GM12878 (cell line): Measurements from ENCODE around the gene KIAA1671. TPM values are rescaled to one million over a fixed set of nuclear protein-coding genes. Genes with fewer than 3 reads are reported as not detected.

Experiments used
- ATF3 ChIP-seq: IDR thresholded peaks from 2 replicates; pipeline ENCODE4 v1.6.1; 2011; ENCODE audit warnings: low read depth, mild to moderate bottlenecking, low read length, moderate library complexity, borderline replicate concordance; ENCODE audit errors: extremely low read depth
- BACH1 ChIP-seq: fragments of 450-650 bp; IDR thresholded peaks from 2 replicates; pipeline ENCODE4 v1.6.1; 2017; ENCODE audit warnings: mild to moderate bottlenecking, borderline replicate concordance
- CTCF ChIP-seq, 3 experiments: IDR thresholded peaks in 2 of 3; conservative IDR thresholded peaks in 1 of 3; 2 replicates each; pipeline ENCODE4 v1.5.1; 2011; ENCODE audit warnings: low read depth in 3 of 3, low read length in 3 of 3, mild to moderate bottlenecking in 3 of 3, control low read depth in 2 of 3, moderate library complexity in 2 of 3, inconsistent platforms in 1 of 3, mixed read lengths in 1 of 3; ENCODE audit not compliant: control insufficient read depth in 2 of 3, insufficient read depth in 1 of 3; ENCODE audit errors: extremely low read depth in 1 of 3
- E2F8 ChIP-seq: fragments of 450-650 bp; IDR thresholded peaks from 2 replicates; pipeline ENCODE4 v1.6.1; 2018; ENCODE audit warnings: mild to moderate bottlenecking, low read depth, moderate library complexity; ENCODE audit not compliant: partially characterized antibody
- MXI1 ChIP-seq: fragments of 150-350 bp; IDR thresholded peaks from 2 replicates; pipeline ENCODE4 v1.6.1; 2011; ENCODE audit warnings: low read depth, mild to moderate bottlenecking, inconsistent platforms, low read length, improper control_type of control experiment
- NR2C1 ChIP-seq: fragments of 450-650 bp; IDR thresholded peaks from 2 replicates; pipeline ENCODE4 v1.6.1; 2017; ENCODE audit warnings: antibody characterized with exemption, mild to moderate bottlenecking, moderate library complexity
- PAX5 ChIP-seq: IDR thresholded peaks from 2 replicates; pipeline ENCODE4 v1.6.1; 2011; ENCODE audit warnings: low read depth, low read length, borderline replicate concordance
- polyA plus RNA-seq, 11 experiments: library from polyadenylated mRNA; depleted of rRNA in 4 of 11; unstranded in 6 of 11; stranded (reverse) in 5 of 11; fragments of >200 nt; fragmentation: Nextera tagmentation in 4 of 11; fragmentation: Illumina TruSeq in 1 of 11; extraction: Ambion mirVana in 4 of 11; extraction: Trizol in 1 of 11; gene quantifications; 1 replicate in 1 of 11; 2 replicates in 10 of 11; pipeline versions ENCODE4 v1.2.1 to v1.2.3, GENCODE V29; 2011 to 2016; ENCODE audit warnings: inconsistent platforms in 2 of 11, missing spikeins in 2 of 11, low read depth in 1 of 11
- total RNA-seq, 4 experiments: library from RNA; depleted of rRNA in 3 of 4; stranded (reverse); fragments of >200 nt in 3 of 4; fragmentation: Illumina TruSeq in 1 of 4; extraction: Trizol in 1 of 4; gene quantifications; 2 replicates each; pipeline versions ENCODE4 v1.2.1 to v1.2.3, GENCODE V29; 2013 to 2021
- TF ChIP-seq, protein P1 (sequence below): fragments of 450-650 bp; IDR thresholded peaks from 2 replicates; pipeline ENCODE4 v1.6.1; 2017; ENCODE audit warnings: borderline replicate concordance
- TF ChIP-seq, protein P2 (sequence below): IDR thresholded peaks from 2 replicates; pipeline ENCODE4 v1.6.1; 2011; ENCODE audit warnings: borderline replicate concordance, low read depth, mild to moderate bottlenecking, moderate library complexity, low read length; ENCODE audit not compliant: insufficient read depth, poor library complexity, severe bottlenecking
- TF ChIP-seq, protein P3 (sequence below): fragments of 450-650 bp; IDR thresholded peaks from 2 replicates; pipeline ENCODE4 v1.6.1; 2017; ENCODE audit warnings: mild to moderate bottlenecking, moderate library complexity
- TF ChIP-seq, protein P4 (sequence below): fragments of 450-650 bp; formaldehyde crosslinking; IDR thresholded peaks from 2 replicates; pipeline ENCODE4 v1.4.0; 2022; ENCODE audit warnings: mild to moderate bottlenecking, moderate library complexity

KIAA1671 gene
- total and polyA plus RNA-seq, 10 of the 15 experiments (the other 5 are each of a cell fraction or from before 2014, with no cell fraction given): 0.05 to 2.7 (median 0.33) TPM

DNA sequence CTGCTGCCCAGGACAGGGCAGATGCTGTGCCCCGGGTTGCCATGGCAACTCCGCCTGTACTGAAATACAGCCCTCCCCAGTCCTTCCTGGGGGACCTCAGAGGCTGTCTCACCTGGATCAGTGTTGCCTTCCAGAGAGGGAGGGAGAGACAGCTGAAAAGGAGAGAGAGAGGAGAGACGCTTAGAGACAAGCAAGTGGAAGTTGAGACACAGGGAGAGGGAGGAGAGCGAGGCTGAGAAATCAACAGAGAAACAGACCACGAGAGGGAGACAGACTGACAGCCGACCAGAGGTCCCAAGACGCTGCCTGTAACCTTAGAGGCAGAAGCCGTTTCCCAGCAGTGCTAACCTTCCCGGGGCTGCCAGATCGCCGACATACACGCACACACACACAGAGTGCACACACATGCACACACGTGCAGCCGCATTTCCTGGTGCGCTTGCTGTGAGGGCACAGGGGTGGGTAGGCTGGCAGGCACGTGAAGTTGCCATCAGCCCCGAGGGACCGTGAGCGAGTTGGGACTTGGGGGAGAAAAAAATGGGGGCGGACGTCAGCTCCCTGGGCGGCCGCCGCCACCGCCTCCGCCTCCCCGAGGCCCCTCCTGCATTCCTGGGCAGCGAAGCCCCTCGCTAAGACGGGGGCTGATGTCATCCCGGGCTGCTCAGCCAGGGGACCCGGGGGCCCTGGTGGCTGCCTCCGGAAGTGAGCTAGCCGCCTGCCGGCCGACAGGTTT is 158.5 kb downstream of the KIAA1671 start (continued):
- no peak for TF ChIP-seq PAX5
- TF ChIP-seq, protein P1, sequence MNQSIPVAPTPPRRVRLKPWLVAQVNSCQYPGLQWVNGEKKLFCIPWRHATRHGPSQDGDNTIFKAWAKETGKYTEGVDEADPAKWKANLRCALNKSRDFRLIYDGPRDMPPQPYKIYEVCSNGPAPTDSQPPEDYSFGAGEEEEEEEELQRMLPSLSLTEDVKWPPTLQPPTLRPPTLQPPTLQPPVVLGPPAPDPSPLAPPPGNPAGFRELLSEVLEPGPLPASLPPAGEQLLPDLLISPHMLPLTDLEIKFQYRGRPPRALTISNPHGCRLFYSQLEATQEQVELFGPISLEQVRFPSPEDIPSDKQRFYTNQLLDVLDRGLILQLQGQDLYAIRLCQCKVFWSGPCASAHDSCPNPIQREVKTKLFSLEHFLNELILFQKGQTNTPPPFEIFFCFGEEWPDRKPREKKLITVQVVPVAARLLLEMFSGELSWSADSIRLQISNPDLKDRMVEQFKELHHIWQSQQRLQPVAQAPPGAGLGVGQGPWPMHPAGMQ: no peak
- TF ChIP-seq, protein P2, sequence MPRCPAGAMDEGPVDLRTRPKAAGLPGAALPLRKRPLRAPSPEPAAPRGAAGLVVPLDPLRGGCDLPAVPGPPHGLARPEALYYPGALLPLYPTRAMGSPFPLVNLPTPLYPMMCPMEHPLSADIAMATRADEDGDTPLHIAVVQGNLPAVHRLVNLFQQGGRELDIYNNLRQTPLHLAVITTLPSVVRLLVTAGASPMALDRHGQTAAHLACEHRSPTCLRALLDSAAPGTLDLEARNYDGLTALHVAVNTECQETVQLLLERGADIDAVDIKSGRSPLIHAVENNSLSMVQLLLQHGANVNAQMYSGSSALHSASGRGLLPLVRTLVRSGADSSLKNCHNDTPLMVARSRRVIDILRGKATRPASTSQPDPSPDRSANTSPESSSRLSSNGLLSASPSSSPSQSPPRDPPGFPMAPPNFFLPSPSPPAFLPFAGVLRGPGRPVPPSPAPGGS: no peak
- TF ChIP-seq E2F8: no peak
- TF ChIP-seq NR2C1: no peak
- no peak for TF ChIP-seq ATF3
- TF ChIP-seq MXI1: no peak
- no peak for TF ChIP-seq BACH1
- TF ChIP-seq CTCF (IDR thresholded peaks at IDR 0.05 in 2 of 3, conservative IDR thresholded peaks at IDR 0.05 in 1 of 3; ENCODE audit: control insufficient read depth in 2 of 3, extremely low read depth in 1 of 3, insufficient read depth in 1 of 3, low read depth in 3 of 3, low read length in 3 of 3): peak; percentile 40 to 64 (median 51)
- TF ChIP-seq, protein P3, sequence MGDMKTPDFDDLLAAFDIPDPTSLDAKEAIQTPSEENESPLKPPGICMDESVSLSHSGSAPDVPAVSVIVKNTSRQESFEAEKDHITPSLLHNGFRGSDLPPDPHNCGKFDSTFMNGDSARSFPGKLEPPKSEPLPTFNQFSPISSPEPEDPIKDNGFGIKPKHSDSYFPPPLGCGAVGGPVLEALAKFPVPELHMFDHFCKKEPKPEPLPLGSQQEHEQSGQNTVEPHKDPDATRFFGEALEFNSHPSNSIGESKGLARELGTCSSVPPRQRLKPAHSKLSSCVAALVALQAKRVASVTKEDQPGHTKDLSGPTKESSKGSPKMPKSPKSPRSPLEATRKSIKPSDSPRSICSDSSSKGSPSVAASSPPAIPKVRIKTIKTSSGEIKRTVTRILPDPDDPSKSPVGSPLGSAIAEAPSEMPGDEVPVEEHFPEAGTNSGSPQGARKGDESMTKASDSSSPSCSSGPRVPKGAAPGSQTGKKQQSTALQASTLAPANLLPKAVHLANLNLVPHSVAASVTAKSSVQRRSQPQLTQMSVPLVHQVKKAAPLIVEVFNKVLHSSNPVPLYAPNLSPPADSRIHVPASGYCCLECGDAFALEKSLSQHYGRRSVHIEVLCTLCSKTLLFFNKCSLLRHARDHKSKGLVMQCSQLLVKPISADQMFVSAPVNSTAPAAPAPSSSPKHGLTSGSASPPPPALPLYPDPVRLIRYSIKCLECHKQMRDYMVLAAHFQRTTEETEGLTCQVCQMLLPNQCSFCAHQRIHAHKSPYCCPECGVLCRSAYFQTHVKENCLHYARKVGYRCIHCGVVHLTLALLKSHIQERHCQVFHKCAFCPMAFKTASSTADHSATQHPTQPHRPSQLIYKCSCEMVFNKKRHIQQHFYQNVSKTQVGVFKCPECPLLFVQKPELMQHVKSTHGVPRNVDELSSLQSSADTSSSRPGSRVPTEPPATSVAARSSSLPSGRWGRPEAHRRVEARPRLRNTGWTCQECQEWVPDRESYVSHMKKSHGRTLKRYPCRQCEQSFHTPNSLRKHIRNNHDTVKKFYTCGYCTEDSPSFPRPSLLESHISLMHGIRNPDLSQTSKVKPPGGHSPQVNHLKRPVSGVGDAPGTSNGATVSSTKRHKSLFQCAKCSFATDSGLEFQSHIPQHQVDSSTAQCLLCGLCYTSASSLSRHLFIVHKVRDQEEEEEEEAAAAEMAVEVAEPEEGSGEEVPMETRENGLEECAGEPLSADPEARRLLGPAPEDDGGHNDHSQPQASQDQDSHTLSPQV: no peak
- TF ChIP-seq, protein P4, sequence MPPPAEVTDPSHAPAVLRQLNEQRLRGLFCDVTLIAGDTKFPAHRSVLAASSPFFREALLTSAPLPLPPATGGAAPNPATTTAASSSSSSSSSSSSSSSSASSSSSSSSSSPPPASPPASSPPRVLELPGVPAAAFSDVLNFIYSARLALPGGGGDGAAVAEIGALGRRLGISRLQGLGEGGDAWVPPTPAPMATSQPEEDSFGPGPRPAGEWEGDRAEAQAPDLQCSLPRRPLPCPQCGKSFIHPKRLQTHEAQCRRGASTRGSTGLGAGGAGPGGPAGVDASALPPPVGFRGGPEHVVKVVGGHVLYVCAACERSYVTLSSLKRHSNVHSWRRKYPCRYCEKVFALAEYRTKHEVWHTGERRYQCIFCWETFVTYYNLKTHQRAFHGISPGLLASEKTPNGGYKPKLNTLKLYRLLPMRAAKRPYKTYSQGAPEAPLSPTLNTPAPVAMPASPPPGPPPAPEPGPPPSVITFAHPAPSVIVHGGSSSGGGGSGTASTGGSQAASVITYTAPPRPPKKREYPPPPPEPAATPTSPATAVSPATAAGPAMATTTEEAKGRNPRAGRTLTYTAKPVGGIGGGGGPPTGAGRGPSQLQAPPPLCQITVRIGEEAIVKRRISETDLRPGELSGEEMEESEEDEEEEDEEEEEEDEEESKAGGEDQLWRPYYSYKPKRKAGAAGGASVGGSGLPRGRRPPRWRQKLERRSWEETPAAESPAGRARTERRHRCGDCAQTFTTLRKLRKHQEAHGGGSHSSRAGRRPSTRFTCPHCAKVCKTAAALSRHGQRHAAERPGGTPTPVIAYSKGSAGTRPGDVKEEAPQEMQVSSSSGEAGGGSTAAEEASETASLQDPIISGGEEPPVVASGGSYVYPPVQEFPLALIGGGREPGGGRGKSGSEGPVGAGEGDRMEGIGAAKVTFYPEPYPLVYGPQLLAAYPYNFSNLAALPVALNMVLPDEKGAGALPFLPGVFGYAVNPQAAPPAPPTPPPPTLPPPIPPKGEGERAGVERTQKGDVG (CRISPR knock-in tag): no peak
